HEK293 (cell line): ENCODE results near the gene AGAP1.

Source experiments
- CTCF ChIA-PET: fragments of 350-600 bp; formaldehyde crosslinking; extraction: SDS; loops from one replicate; lab custom pipeline; 2021; ENCODE audit warnings: antibody characterized with exemption; lab: Yijun Ruan, JAX
- POLR2A ChIA-PET: fragments of 300-600 bp; formaldehyde crosslinking; extraction: SDS; loops from one replicate; lab custom pipeline; 2020; ENCODE audit warnings: antibody characterized with exemption, inconsistent platforms; lab: Yijun Ruan, JAX
- H3K27ac ChIP-seq: fragments of 200-500 bp; sonication (Bioruptor generic); 2 replicates; pipeline ENCODE4 v1.5.1; 2014; ENCODE audit warnings: low read depth, low read length, control low read depth, inconsistent platforms; ENCODE audit errors: extremely low read depth
- H3K36me3 ChIP-seq, 2 experiments: fragments of 200-500 bp in 1 of 2; sonication (Bioruptor generic) in 1 of 2; 1 replicate in 1 of 2; 2 replicates in 1 of 2; pipeline ENCODE4 v1.5.1; 2014 to 2017; ENCODE audit warnings: inconsistent platforms in 2 of 2, low read length in 2 of 2; ENCODE audit not compliant: control insufficient read depth in 2 of 2, insufficient read depth in 1 of 2
- H3K4me1 ChIP-seq: fragments of 200-500 bp; sonication (Bioruptor generic); 2 replicates; pipeline ENCODE4 v1.5.1; 2014; ENCODE audit warnings: mild to moderate bottlenecking, low read length, inconsistent platforms; ENCODE audit not compliant: control insufficient read depth, insufficient read depth
- H3K4me3 ChIP-seq: 2 replicates; pipeline ENCODE4 v1.5.1; 2011; ENCODE audit warnings: low read depth, mild to moderate bottlenecking, control low read depth, low read length, moderate library complexity
- H3K9me3 ChIP-seq: fragments of 200-500 bp; sonication (Bioruptor generic); 2 replicates; pipeline ENCODE4 v1.5.1; 2014; ENCODE audit warnings: low read depth, low read length, inconsistent platforms; ENCODE audit not compliant: control insufficient read depth, insufficient read depth
- KLF10 ChIP-seq: fragments of 450-650 bp; IDR thresholded peaks from 2 replicates; pipeline ENCODE4 v1.5.1; 2018; ENCODE audit warnings: missing biosample characterization, mild to moderate bottlenecking, missing genetic modification characterization
- ZNF350 ChIP-seq: fragments of 450-650 bp; formaldehyde crosslinking; IDR thresholded peaks from 2 replicates; pipeline ENCODE4 v1.5.0; 2017; ENCODE audit warnings: missing biosample characterization, mild to moderate bottlenecking, missing genetic modification characterization
- ZNF426 ChIP-seq: fragments of 450-650 bp; formaldehyde crosslinking; IDR thresholded peaks from 2 replicates; pipeline ENCODE4 v1.5.1; 2017; ENCODE audit warnings: missing biosample characterization, missing genetic modification characterization, mild to moderate bottlenecking, inconsistent platforms, moderate library complexity
- ZNF433 ChIP-seq: fragments of 450-650 bp; formaldehyde crosslinking; IDR thresholded peaks from 2 replicates; pipeline ENCODE4 v1.5.1; 2016; ENCODE audit warnings: missing biosample characterization, missing genetic modification characterization, low read depth
- ZNF473 ChIP-seq: fragments of 450-650 bp; formaldehyde crosslinking; IDR thresholded peaks from 2 replicates; pipeline ENCODE4 v1.5.1; 2017; ENCODE audit warnings: missing biosample characterization, missing genetic modification characterization
- ZNF561 ChIP-seq: fragments of 450-650 bp; IDR thresholded peaks from 2 replicates; pipeline ENCODE4 v1.5.1; 2018; ENCODE audit warnings: missing biosample characterization, missing genetic modification characterization, borderline replicate concordance
- ZNF626 ChIP-seq: fragments of 450-650 bp; sonication (Bioruptor Pico); formaldehyde crosslinking; IDR thresholded peaks from 2 replicates; pipeline ENCODE4 v1.5.1; 2018; ENCODE audit warnings: missing biosample characterization, missing genetic modification characterization, inconsistent platforms
- ZNF629 ChIP-seq: fragments of 450-650 bp; formaldehyde crosslinking; IDR thresholded peaks from 2 replicates; pipeline ENCODE4 v1.5.1; 2017; ENCODE audit warnings: missing biosample characterization, missing genetic modification characterization
- TF ChIP-seq, protein P1 (sequence below): fragments of 450-650 bp; formaldehyde crosslinking; IDR thresholded peaks from 2 replicates; pipeline ENCODE4 v1.5.1; 2017; ENCODE audit warnings: missing biosample characterization, missing genetic modification characterization
- TF ChIP-seq, protein P2 (sequence below): fragments of 450-650 bp; formaldehyde crosslinking; IDR thresholded peaks from 2 replicates; pipeline ENCODE4 v1.5.1; 2016; ENCODE audit warnings: missing biosample characterization, missing genetic modification characterization
- TF ChIP-seq, protein P3 (sequence below): IDR thresholded peaks from 2 replicates; pipeline ENCODE4 v1.6.1; 2011; ENCODE audit warnings: mild to moderate bottlenecking, low read depth, low read length, borderline replicate concordance
- TF ChIP-seq, protein P4 (sequence below): fragments of 450-650 bp; formaldehyde crosslinking; IDR thresholded peaks from 2 replicates; pipeline ENCODE4 v1.5.1; 2016; ENCODE audit warnings: missing biosample characterization, missing genetic modification characterization
- TF ChIP-seq, protein P5 (sequence below): fragments of 450-650 bp; formaldehyde crosslinking; IDR thresholded peaks from 2 replicates; pipeline ENCODE4 v1.5.1; 2016; ENCODE audit warnings: missing biosample characterization, missing genetic modification characterization
- TF ChIP-seq, protein P6 (sequence below): fragments of 450-650 bp; formaldehyde crosslinking; conservative IDR thresholded peaks from 2 replicates; pipeline ENCODE4 v1.5.1; 2016; ENCODE audit warnings: low read depth, missing biosample characterization, missing genetic modification characterization
- TF ChIP-seq, protein P7 (sequence below): fragments of 450-650 bp; formaldehyde crosslinking; IDR thresholded peaks from 2 replicates; pipeline ENCODE4 v1.5.1; 2016; ENCODE audit warnings: missing biosample characterization, missing genetic modification characterization
- TF ChIP-seq, protein P8 (sequence below): fragments of 450-650 bp; formaldehyde crosslinking; IDR thresholded peaks from 2 replicates; pipeline ENCODE4 v1.5.1; 2016; ENCODE audit warnings: missing biosample characterization, missing genetic modification characterization

The AGAP1 gene

DNA sequence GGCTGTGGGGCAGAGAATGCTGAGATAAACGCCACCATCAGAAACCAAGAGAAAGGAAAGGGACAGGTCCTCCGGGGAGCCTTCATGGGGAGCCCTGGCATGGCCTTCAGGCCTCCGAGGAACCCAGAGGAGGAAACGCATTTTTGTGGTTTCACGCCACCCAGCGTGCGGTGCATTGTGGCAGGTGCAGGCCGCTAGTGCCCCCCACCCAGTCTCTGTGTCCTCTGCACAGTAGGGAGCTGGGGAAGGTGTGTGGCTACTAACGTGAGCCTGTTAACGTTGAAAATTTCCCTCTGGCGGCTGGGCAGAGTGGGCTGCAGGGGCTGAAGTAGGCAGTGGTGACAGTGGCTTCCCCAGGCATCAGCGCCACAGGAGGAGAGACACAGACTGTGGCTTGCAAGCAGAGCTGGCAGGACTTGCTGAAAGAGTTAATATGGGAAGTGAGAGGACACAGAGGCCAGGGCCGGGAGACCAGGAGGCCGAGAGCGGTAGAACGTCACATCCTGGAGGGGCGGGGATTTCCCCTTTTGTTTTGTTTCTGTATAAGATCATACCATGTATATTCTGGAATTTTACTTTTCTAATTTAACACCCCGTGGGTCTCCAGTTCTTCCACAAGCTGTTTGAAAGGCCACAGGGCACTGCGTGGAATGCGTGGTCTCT lies 507.5 kb downstream of the AGAP1 start (continued):
- TF ChIP-seq, protein P1, sequence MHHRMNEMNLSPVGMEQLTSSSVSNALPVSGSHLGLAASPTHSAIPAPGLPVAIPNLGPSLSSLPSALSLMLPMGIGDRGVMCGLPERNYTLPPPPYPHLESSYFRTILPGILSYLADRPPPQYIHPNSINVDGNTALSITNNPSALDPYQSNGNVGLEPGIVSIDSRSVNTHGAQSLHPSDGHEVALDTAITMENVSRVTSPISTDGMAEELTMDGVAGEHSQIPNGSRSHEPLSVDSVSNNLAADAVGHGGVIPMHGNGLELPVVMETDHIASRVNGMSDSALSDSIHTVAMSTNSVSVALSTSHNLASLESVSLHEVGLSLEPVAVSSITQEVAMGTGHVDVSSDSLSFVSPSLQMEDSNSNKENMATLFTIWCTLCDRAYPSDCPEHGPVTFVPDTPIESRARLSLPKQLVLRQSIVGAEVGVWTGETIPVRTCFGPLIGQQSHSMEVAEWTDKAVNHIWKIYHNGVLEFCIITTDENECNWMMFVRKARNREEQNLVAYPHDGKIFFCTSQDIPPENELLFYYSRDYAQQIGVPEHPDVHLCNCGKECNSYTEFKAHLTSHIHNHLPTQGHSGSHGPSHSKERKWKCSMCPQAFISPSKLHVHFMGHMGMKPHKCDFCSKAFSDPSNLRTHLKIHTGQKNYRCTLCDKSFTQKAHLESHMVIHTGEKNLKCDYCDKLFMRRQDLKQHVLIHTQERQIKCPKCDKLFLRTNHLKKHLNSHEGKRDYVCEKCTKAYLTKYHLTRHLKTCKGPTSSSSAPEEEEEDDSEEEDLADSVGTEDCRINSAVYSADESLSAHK: no peak
- TF ChIP-seq ZNF350 (tag by site-specific recombination) (no peak), ZNF626 (tag by site-specific recombination) (no peak), ZNF473 (tag by site-specific recombination) (no peak), ZNF561 (tag by site-specific recombination) (no peak), ZNF629 (no peak)
- TF ChIP-seq, protein P2, sequence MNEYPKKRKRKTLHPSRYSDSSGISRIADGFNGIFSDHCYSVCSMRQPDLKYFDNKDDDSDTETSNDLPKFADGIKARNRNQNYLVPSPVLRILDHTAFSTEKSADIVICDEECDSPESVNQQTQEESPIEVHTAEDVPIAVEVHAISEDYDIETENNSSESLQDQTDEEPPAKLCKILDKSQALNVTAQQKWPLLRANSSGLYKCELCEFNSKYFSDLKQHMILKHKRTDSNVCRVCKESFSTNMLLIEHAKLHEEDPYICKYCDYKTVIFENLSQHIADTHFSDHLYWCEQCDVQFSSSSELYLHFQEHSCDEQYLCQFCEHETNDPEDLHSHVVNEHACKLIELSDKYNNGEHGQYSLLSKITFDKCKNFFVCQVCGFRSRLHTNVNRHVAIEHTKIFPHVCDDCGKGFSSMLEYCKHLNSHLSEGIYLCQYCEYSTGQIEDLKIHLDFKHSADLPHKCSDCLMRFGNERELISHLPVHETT: no peak
- TF ChIP-seq, protein P3, sequence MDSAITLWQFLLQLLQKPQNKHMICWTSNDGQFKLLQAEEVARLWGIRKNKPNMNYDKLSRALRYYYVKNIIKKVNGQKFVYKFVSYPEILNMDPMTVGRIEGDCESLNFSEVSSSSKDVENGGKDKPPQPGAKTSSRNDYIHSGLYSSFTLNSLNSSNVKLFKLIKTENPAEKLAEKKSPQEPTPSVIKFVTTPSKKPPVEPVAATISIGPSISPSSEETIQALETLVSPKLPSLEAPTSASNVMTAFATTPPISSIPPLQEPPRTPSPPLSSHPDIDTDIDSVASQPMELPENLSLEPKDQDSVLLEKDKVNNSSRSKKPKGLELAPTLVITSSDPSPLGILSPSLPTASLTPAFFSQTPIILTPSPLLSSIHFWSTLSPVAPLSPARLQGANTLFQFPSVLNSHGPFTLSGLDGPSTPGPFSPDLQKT: no peak
- TF ChIP-seq, protein P4, sequence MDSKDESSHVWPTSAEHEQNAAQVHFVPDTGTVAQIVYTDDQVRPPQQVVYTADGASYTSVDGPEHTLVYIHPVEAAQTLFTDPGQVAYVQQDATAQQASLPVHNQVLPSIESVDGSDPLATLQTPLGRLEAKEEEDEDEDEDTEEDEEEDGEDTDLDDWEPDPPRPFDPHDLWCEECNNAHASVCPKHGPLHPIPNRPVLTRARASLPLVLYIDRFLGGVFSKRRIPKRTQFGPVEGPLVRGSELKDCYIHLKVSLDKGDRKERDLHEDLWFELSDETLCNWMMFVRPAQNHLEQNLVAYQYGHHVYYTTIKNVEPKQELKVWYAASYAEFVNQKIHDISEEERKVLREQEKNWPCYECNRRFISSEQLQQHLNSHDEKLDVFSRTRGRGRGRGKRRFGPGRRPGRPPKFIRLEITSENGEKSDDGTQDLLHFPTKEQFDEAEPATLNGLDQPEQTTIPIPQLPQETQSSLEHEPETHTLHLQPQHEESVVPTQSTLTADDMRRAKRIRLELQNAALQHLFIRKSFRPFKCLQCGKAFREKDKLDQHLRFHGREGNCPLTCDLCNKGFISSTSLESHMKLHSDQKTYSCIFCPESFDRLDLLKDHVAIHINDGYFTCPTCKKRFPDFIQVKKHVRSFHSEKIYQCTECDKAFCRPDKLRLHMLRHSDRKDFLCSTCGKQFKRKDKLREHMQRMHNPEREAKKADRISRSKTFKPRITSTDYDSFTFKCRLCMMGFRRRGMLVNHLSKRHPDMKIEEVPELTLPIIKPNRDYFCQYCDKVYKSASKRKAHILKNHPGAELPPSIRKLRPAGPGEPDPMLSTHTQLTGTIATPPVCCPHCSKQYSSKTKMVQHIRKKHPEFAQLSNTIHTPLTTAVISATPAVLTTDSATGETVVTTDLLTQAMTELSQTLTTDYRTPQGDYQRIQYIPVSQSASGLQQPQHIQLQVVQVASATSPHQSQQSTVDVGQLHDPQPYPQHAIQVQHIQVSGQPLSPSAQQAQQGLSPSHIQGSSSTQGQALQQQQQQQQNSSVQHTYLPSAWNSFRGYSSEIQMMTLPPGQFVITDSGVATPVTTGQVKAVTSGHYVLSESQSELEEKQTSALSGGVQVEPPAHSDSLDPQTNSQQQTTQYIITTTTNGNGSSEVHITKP (tag by site-specific recombination): no peak
- TF ChIP-seq, protein P5, sequence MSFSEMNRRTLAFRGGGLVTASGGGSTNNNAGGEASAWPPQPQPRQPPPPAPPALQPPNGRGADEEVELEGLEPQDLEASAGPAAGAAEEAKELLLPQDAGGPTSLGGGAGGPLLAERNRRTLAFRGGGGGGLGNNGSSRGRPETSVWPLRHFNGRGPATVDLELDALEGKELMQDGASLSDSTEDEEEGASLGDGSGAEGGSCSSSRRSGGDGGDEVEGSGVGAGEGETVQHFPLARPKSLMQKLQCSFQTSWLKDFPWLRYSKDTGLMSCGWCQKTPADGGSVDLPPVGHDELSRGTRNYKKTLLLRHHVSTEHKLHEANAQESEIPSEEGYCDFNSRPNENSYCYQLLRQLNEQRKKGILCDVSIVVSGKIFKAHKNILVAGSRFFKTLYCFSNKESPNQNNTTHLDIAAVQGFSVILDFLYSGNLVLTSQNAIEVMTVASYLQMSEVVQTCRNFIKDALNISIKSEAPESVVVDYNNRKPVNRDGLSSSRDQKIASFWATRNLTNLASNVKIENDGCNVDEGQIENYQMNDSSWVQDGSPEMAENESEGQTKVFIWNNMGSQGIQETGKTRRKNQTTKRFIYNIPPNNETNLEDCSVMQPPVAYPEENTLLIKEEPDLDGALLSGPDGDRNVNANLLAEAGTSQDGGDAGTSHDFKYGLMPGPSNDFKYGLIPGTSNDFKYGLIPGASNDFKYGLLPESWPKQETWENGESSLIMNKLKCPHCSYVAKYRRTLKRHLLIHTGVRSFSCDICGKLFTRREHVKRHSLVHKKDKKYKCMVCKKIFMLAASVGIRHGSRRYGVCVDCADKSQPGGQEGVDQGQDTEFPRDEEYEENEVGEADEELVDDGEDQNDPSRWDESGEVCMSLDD: no peak

DNA sequence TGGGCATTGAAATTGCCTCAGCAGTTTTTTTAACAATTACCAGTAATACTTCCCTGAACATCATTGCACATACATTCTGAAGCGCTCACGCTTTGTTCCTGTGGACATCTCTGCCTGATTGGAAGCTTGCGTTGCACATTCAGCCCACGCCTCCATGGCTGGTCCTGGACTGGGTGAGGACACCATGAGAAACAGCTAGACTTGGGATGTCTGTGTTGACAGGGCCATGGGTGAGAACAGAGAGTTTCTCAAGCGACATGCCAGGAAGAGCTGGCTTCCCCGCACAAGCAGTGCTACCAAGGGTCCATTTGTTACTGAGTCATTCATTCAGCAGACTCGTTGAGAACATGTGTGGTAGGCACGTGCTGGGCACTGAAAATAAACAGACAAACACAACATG lies 508.0 kb downstream of the AGAP1 start:
- POLR2A ChIA-PET: no interaction called here
- TF ChIP-seq ZNF433 (no peak), ZNF426 (no peak), KLF10 (tag by site-specific recombination) (no peak)
- TF ChIP-seq, protein P6, sequence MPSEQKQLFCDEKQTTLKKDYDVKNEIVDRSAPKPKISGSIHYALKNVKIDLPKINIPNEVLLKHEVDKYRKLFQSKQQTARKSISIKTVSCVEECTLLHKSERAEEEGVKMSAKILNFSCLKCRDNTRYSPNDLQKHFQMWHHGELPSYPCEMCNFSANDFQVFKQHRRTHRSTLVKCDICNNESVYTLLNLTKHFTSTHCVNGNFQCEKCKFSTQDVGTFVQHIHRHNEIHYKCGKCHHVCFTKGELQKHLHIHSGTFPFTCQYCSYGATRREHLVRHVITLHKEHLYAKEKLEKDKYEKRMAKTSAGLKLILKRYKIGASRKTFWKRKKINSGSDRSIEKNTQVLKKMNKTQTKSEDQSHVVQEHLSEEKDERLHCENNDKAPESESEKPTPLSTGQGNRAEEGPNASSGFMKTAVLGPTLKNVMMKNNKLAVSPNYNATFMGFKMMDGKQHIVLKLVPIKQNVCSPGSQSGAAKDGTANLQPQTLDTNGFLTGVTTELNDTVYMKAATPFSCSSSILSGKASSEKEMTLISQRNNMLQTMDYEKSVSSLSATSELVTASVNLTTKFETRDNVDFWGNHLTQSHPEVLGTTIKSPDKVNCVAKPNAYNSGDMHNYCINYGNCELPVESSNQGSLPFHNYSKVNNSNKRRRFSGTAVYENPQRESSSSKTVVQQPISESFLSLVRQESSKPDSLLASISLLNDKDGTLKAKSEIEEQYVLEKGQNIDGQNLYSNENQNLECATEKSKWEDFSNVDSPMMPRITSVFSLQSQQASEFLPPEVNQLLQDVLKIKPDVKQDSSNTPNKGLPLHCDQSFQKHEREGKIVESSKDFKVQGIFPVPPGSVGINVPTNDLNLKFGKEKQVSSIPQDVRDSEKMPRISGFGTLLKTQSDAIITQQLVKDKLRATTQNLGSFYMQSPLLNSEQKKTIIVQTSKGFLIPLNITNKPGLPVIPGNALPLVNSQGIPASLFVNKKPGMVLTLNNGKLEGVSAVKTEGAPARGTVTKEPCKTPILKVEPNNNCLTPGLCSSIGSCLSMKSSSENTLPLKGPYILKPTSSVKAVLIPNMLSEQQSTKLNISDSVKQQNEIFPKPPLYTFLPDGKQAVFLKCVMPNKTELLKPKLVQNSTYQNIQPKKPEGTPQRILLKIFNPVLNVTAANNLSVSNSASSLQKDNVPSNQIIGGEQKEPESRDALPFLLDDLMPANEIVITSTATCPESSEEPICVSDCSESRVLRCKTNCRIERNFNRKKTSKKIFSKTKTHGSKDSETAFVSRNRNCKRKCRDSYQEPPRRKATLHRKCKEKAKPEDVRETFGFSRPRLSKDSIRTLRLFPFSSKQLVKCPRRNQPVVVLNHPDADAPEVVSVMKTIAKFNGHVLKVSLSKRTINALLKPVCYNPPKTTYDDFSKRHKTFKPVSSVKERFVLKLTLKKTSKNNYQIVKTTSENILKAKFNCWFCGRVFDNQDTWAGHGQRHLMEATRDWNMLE (tag by site-specific recombination): no peak
- TF ChIP-seq, protein P7, sequence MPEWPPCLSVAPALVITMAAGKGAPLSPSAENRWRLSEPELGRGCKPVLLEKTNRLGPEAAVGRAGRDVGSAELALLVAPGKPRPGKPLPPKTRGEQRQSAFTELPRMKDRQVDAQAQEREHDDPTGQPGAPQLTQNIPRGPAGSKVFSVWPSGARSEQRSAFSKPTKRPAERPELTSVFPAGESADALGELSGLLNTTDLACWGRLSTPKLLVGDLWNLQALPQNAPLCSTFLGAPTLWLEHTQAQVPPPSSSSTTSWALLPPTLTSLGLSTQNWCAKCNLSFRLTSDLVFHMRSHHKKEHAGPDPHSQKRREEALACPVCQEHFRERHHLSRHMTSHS (tag by site-specific recombination): no peak
- TF ChIP-seq, protein P8, sequence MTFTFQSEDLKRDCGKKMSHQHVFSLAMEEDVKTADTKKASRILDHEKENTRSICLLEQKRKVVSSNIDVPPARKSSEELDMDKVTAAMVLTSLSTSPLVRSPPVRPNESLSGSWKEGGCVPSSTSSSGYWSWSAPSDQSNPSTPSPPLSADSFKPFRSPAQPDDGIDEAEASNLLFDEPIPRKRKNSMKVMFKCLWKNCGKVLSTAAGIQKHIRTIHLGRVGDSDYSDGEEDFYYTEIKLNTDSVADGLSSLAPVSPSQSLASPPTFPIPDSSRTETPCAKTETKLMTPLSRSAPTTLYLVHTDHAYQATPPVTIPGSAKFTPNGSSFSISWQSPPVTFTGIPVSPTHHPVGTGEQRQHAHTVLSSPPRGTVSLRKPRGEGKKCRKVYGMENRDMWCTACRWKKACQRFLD: no peak

More for the DNA sequence above, 508.0 kb downstream of the AGAP1 start:
- no peak overlapping the region for H3K27ac ChIP-seq
- CTCF ChIA-PET: interaction anchor here (0.6 kb wide), 1 partner anchor 133 kb away, joined by 3 read pairs; no protein-coding TSS in a partner anchor
- H3K9me3 ChIP-seq: no peaks in the 10 kb centered on the region
- H3K36me3 ChIP-seq: no peaks in the 10 kb centered on the region
- no peaks in the 10 kb centered on the region for H3K4me1 ChIP-seq
- H3K4me3 ChIP-seq: no peak overlapping the region
